Lung (tissue), 12 donors: Measurements from ENCODE around the gene ITPRID1. TPM values are rescaled to one million over a fixed set of nuclear protein-coding genes. Genes with fewer than 3 reads are reported as not detected.

ENCODE experiments used
- ATAC-seq: fragments of 200-7000 bp; cut with Tn5 transposase; one replicate; pipeline ENCODE4 v1.9.1; 2020; ENCODE audit warnings: moderate number of reproducible peaks; ENCODE audit not compliant: insufficient read depth, low FRiP score
- DNase-seq, 3 donors: peaks; one replicate each; pipeline ENCODE4 v3.0.0-alpha.2; 2013 to 2017
- H3K27ac ChIP-seq, 2 donors: one replicate each; pipeline ENCODE4 v1.5.1; 2013; ENCODE audit warnings: mild to moderate bottlenecking in 2 of 2, moderate library complexity in 2 of 2, control low read depth in 1 of 2, inconsistent platforms in 1 of 2, low read depth in 1 of 2, low read length in 1 of 2
- H3K27me3 ChIP-seq, 3 donors: one replicate each; pipeline ENCODE4 v1.5.1; 2013; ENCODE audit warnings: low read length in 2 of 3; ENCODE audit not compliant: control insufficient read depth in 3 of 3, insufficient read depth in 3 of 3
- H3K36me3 ChIP-seq, 4 donors: one replicate each; pipeline ENCODE4 v1.5.1; 2013; ENCODE audit warnings: low read length in 4 of 4, mild to moderate bottlenecking in 1 of 4, moderate library complexity in 1 of 4; ENCODE audit not compliant: control insufficient read depth in 4 of 4, insufficient read depth in 4 of 4
- H3K4me1 ChIP-seq, 5 donors: one replicate each; pipeline ENCODE4 v1.5.1; 2013; ENCODE audit warnings: low read length in 5 of 5, mild to moderate bottlenecking in 2 of 5, moderate library complexity in 1 of 5; ENCODE audit not compliant: control insufficient read depth in 5 of 5, insufficient read depth in 5 of 5
- H3K4me3 ChIP-seq: one replicate; pipeline ENCODE4 v1.5.1; 2013; ENCODE audit warnings: mild to moderate bottlenecking, control low read depth, moderate library complexity
- H3K9ac ChIP-seq, 2 donors: one replicate each; pipeline ENCODE4 v1.5.1; 2013; ENCODE audit warnings: low read length in 2 of 2, control low read depth in 1 of 2; ENCODE audit not compliant: insufficient read depth in 1 of 2
- H3K9me3 ChIP-seq, 4 donors: one replicate each; pipeline ENCODE4 v1.5.1; 2013; ENCODE audit warnings: low read length in 3 of 4, mild to moderate bottlenecking in 1 of 4, moderate library complexity in 1 of 4; ENCODE audit not compliant: control insufficient read depth in 4 of 4, insufficient read depth in 3 of 4
- WGBS, 2 donors: extraction: QIAGEN DNeasy Blood & Tissue Kit; methylation state at CpG; one replicate each; pipeline ENCODE4 v1.1.7; 2013; 5-methylcytosine and 5-hydroxymethylcytosine counted together
- polyA plus RNA-seq, 2 donors: library from polyadenylated mRNA; stranded (reverse); fragments of 200-250 nt; gene quantifications; one replicate each; pipeline ENCODE4 v1.2.1, GENCODE V29; 2013
- total RNA-seq, 2 donors: library from RNA; depleted of rRNA in 1 of 2; stranded (reverse); fragments of >200 nt in 1 of 2; gene quantifications; one replicate each; pipeline ENCODE4 v1.2.1, GENCODE V29; 2014 to 2021
- TF ChIP-seq, protein P1 (sequence below): IDR thresholded peaks from 2 replicates; pipeline ENCODE4 v1.5.1; 2012; ENCODE audit warnings: mild to moderate bottlenecking; ENCODE audit errors: control extremely low read depth, extremely low read depth
- donor health status: control.
- donor health status: control.
- donor health status: Bipolar disorder and iron deficiency.
- donor health status: healthy.
- donor health status: DM: yes; HTN: yes; CAD: no.

The ITPRID1 gene
- total and polyA plus RNA-seq, 4 donors = 0.03 to 2.4 (median 0.28) TPM

DNA sequence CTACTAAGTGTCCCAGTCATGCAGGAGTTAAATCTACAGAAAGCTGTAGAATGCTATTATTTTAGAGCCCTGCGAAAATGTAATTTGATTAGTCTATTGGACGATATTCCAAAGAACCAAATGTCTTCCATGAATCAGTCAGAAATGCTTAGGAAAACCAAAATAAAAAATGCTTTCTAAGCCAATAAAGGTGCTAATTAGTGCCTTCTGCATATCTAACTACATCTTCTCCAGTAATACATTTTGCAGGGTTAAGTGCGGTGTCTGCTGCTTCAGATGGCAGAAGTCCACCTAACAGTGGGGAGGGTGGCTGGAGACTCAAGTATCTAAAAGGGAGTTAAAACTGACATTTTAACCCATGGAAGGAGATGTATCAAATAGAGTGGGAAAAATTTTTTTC lies 50.1 kb downstream of the ITPRID1 start:
- H3K27me3 ChIP-seq = no peaks in the 10 kb centered on the region
- H3K4me1 ChIP-seq = no peaks in the 10 kb centered on the region
- no peaks in the 10 kb centered on the region for H3K36me3 ChIP-seq
- H3K4me3 ChIP-seq = no peak overlapping the region
- TF ChIP-seq, protein P1, sequence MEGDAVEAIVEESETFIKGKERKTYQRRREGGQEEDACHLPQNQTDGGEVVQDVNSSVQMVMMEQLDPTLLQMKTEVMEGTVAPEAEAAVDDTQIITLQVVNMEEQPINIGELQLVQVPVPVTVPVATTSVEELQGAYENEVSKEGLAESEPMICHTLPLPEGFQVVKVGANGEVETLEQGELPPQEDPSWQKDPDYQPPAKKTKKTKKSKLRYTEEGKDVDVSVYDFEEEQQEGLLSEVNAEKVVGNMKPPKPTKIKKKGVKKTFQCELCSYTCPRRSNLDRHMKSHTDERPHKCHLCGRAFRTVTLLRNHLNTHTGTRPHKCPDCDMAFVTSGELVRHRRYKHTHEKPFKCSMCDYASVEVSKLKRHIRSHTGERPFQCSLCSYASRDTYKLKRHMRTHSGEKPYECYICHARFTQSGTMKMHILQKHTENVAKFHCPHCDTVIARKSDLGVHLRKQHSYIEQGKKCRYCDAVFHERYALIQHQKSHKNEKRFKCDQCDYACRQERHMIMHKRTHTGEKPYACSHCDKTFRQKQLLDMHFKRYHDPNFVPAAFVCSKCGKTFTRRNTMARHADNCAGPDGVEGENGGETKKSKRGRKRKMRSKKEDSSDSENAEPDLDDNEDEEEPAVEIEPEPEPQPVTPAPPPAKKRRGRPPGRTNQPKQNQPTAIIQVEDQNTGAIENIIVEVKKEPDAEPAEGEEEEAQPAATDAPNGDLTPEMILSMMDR = no peak
- 66 to 76% methylated on average over 3 of the region's 3 CpGs for WGBS, 2 donors
- H3K9ac ChIP-seq = no peak overlapping the region
- H3K27ac ChIP-seq = no peak overlapping the region
- no peak for ATAC-seq
- DNase-seq = no peak
- peaks cover 0 to 1% (median 0%) of the 10 kb centered on the region in 4 donors for H3K9me3 ChIP-seq

GRCh38 chr7:31564661-31565060 lies 50.8 kb downstream of the ITPRID1 start:
- WGBS, 2 donors = 76 to 79% methylated on average over 5 of the region's 5 CpGs
- TF ChIP-seq, protein P1 = no peak

GRCh38 chr7:31569528-31569927 lies 55.6 kb downstream of the ITPRID1 start:
- TF ChIP-seq, protein P1 = no peak
- H3K9ac ChIP-seq = no peak overlapping the region
- H3K27me3 ChIP-seq = no peaks in the 10 kb centered on the region
- 86 to 88% methylated on average over 4 of the region's 4 CpGs for WGBS, 2 donors
- H3K27ac ChIP-seq = no peak overlapping the region
- H3K4me3 ChIP-seq = no peak overlapping the region
- no peaks in the 10 kb centered on the region for H3K36me3 ChIP-seq
- no peaks in the 10 kb centered on the region for H3K9me3 ChIP-seq
- no peaks in the 10 kb centered on the region for H3K4me1 ChIP-seq
- DNase-seq (no peak), ATAC-seq (no peak)

More at GRCh38 chr7:31564661-31565060, 50.8 kb downstream of the ITPRID1 start:
- Histone ChIP-seq H3K4me3 (no peak overlapping the region), H3K27ac (no peak overlapping the region), H3K4me1 (no peaks in the 10 kb centered on the region), H3K9me3 (peaks cover 0 to 1% (median 0%) of the 10 kb centered on the region in 4 donors), H3K36me3 (no peaks in the 10 kb centered on the region), H3K27me3 (no peaks in the 10 kb centered on the region), H3K9ac (no peak overlapping the region)
- DNase-seq (no peak), ATAC-seq (no peak)

DNA sequence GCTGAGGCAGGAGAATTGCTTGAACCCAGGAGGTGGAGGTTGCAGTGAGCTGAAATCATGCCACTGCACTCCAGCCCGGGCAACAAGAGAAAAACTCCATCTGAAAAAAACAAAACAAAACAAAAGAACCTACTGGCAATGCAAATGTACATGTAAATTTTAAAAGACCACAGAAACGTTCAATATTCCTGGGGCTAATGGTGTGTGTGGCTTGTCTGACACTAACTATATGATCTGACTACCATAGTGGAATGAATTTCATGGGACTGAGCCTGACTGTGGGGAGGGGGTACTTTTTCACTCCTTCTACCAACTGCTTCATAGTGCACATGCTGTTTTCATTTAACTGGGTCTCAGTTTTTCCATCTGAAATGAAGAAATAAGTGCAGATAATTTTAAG lies 69.6 kb downstream of the ITPRID1 start:
- Histone ChIP-seq H3K9ac (no peak overlapping the region), H3K4me3 (no peak overlapping the region), H3K9me3 (no peaks in the 10 kb centered on the region), H3K4me1 (no peaks in the 10 kb centered on the region), H3K27me3 (no peaks in the 10 kb centered on the region), H3K27ac (no peak overlapping the region), H3K36me3 (no peaks in the 10 kb centered on the region)
- DNase-seq (no peak), ATAC-seq (no peak)
- WGBS, 2 donors = 41 to 79% methylated on average over 2 of the region's 2 CpGs
- TF ChIP-seq, protein P1 = no peak
